GM19395 (cell line): ENCODE results near the gene PUS3.

Experiments
- ATAC-seq: cut with Tn5 transposase; IDR thresholded peaks from one replicate; pipeline ENCODE4 v1.9.1; 2021; ENCODE audit warnings: mild to moderate bottlenecking, moderate library complexity; ENCODE audit not compliant: unreplicated experiment

PUS3 gene, protein sequence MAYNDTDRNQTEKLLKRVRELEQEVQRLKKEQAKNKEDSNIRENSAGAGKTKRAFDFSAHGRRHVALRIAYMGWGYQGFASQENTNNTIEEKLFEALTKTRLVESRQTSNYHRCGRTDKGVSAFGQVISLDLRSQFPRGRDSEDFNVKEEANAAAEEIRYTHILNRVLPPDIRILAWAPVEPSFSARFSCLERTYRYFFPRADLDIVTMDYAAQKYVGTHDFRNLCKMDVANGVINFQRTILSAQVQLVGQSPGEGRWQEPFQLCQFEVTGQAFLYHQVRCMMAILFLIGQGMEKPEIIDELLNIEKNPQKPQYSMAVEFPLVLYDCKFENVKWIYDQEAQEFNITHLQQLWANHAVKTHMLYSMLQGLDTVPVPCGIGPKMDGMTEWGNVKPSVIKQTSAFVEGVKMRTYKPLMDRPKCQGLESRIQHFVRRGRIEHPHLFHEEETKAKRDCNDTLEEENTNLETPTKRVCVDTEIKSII

DNA sequence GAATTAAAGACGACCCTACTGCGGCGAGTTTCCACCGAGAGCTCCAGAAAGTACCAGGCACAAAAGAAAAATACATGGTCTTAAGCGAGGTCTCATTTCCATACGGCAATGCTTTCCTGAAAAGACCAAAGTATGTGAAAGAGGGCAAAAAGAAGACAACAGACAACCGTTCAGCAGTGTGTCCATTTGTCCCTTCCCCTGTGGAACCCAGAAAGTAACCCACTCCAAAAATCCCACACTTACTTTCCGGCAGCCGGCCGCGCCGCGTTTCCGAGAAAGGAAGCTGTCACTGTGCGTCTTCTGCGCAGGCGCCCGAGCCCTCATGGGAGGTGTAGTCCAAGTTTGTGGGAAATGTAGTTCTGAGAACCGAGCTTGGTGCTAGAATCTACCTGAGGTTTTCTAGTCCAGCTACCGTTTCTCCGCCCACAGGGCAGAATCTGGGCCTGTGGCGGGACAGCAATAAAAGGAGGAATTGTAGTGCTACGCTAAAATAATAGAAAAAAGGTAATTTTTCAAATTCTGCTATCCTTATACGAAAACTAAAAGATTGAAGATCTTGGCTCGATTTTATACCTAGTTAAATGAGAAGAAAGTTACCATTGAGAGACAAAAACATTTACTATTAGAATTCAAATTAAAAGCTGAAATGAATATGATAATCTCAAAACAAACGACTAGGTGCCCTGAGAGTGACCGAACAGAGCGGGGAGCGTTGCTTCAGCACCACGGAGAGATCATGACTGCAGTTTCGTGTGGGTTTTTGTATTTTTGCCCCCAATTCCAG, at the start of gene PUS3:
Gene PUS3, minus strand, starts transcription at position 280 of the 784 bp plus-strand sequence. CDS start 6,922 bp downstream, outside the sequence.
- ATAC-seq: peak; percentile 99

DNA sequence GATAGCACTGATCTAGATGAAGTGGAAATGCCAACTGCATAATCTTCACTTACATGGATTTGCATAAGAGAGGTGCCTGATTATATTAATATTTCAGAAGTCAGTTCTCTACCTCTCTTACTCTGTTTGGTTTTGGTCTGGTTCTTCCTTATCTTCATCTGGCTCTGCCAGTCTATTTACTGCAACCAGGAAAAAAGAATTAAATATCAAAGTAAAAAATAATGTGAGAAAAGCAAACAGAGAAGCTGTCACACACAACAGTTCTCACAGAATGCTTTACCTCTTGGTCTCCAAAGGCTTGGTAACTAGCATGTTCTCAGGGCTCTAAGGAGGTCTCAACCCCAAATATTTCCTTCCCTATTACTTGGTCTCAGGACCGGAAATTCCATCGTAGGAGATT, 49.6 kb upstream of the PUS3 start:
- ATAC-seq: no peak

DNA sequence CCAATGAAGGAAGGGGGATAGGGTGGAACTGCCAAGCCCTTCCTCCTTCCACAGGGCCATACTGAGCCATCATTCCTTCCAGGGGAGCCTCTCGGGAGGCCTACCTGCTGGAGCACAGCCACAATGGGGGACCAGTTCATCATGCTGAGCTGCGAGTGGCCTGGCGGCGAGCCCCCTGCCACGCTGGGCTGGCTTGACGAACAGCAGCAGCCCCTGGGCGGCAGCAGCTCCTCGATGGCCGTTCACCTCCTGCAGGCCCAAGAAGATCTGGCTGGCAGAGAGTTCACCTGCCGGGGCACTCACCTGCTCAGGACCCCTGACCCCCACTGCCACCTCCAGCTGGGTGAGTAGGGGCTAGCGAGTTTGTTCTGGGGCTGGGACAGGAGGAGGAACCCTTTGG, 48.7 kb upstream of the PUS3 start:
- ATAC-seq: no peak

DNA sequence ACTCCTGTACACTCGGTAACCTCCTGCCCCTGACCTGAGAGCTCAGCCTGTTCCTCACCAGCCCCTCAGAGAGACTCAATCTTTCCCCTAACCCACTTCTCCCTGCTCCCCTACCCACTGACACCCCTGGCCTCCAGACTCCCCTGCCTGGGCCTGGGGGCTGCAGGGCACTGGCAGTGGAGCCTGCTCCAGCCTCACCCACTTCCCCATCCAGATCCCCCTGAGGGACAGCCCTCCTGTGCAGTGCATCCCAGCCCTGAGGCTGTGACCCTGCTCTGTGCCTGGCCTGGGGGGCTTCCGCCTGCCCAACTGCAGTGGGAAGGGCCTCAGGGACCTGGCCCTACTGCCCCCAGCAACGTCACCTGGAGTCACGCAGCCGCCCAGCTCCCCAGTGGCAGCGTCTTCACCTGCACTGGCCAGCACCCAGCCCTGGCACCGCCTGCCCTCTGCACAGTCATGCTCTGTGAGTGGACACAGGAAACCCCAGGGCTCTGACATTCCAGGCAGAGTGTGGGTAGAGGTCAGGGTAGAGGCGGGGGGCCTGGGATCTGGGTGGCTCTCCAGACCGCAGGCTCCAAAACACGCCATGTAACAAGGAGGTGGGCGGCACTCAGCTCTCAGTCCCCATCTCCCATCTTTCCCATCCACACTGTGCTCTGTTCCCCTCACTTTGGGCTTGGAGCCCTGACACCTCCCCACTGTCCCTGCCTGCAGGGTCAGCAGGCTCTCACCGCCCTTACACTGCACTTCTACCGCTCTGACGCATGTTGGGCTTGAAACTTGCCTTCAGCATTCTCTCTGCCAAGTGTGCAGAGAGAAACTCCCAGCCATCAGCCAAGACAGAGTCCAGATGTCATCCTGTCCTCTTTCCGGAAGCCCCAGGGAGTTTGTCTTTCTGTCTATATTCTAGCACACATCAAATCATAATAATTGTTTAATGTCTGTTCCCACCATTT, 48.0 kb upstream of the PUS3 start:
- no peak for ATAC-seq

DNA sequence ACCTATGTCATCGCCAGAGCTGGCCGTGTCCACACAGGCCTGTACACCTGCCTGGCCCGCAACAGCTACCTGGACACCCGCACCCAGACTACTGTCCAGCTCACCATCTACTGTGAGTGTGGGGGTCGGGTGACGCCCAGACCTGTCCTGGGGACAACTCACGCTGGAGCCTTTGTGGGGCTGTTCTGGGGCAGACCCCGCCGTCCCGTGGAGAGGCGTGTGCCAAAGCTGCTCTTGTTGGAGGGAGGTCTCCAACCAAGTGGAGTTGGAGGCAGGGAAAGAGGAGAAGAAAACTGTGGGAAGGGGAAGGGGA, 47.1 kb upstream of the PUS3 start:
- ATAC-seq: no peak

DNA sequence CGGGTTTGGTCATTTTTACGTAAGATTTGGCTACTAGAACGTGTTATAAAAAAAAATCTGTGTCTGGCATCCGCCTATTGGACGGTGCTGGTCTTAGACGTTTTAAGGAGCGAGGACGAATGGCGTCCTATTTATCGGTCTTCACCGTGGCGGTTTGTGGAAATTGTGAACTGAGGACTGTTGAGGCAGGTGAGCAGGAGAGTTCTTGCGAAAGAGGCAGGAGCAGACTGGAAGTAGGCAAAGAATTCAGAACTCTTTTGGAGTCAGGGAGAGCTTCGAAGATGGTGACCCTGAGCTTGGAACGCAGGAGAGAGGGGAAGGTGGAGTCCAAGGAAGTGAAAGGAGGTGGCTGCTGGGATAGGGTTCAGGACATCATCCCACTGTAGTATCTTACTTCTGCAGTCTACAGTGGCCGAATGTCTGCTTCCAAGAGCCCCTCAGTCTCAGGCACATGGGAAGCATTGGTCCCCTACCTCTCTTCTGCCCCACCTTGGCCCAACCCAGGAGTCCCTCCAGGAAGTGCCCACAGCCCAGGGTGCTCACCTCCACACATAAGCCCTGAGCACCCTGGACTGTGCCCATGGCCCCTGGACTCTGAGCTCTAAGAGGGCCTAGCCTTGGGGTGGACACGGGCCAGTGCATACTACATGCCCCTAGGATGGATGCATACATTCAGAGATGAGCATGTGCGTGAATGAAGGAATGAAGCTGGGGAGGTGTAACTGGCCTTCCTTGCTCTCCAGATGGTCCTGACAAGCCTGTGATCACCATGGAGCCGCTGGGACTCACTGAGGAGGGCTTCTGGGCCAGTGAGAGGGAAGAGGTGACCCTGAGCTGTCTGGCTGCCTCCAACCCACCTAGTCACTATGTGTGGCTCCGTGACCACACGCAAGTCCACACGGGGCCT, 46.5 kb upstream of the PUS3 start:
- no peak for ATAC-seq

DNA sequence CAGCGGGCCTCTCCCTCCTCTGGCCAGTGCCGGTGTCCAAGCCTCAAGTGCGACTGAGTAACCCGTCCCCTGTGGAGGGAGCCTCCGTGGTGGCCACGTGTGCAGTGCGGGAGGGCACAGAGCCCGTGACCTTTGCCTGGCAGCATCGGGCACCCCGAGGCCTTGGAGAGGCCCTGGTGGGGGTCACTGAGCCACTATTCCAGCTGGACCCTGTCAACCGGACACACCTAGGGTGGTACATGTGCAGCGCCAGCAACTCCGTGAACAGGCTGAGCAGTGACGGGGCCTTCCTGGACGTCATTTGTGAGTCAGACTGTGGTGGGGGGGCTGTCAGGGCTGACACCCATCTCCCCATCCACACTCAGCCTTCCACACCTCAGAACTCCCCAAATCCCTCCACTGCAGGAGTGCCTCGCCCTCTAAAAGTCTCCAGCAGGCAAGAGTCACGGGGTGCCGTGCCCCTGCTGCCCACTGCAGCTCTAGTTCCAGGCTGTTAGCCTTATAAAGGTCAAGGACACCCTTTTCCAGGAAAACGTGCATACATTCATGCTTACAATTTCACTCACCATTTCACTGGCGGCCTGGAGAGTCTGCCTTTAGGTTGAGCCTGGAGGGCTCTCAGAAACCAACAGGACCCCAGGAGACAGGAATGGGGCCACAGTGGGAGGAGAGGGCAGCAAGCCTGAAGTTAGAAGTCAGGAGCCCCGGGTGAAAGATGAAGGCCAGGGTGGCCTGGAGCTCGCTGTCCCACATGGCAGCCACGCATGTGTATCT, 45.5 kb upstream of the PUS3 start:
- ATAC-seq: no peak

DNA sequence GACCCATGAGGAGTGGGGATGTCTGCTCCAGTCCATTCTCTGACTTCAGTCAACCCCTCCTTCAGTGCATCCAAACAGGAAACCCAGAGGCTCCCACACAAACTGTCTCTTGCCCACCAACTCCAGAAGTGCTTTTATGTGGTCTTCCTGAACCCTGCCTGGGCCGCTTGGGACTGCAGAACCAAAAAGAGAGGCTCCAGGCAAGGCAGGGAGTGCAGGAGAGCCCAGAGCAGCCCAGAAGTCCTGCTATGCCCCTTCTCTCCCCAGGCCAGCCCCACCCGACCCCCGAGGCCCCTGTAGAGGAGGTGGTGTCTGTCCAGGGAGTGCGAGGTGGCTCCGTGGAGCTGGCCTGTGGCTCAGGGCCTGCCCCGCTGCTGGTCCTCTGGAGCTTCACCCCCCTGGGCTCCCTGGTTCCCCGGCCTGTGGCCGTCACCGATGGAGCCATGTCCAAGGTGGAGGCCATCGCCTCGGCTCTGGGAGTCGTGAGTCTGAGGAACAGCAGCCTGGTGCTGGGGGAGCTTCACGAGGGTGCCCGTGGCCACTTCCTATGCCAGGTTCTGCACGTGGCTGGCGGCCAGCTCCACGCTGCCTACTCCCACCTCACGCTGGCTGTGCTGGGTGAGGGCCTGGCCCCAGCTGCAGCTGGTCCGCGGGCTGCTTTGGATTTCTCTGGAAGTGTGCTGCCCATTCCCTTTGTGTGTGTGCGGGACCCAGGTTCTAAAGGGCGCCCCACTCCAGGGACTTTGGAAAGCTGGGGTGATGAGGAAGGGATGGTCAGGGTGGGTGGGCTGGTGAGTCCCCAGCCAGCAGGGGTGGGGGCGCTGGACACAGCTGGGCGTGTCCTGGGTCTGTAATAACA, 44.6 kb upstream of the PUS3 start:
- no peak for ATAC-seq

DNA sequence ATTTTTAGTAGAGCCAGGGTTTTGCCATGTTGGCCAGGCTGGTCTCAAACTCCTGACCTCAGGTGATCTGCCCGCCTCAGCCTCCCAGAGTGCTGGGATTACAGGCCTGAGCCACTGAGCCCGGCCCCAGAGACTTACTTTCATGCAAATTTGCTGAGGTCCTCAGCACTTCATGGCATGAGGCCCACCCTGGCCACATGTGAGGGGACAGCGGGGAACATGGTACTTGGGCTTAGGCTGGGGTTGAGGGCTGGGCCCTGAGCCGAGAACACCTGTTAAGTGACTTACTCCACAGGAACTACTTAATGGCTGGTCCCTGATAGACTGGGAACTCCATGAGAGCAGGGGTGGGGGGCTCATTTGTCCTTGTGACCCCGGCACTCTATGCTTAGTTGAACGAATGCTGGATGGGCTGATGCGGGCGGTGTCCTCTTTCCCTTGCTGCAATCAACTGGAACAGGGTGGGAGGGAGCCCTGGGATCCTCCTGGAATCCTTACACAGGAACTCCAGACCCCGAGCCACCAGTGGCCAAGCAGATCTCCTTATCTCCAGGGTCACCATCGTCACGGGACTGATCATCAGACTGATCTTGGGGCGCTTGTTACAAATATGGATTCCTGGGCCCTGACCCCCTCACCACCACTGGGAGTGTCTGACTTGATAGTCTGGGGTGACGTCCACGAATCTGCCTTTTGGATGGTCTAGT, 43.9 kb upstream of the PUS3 start:
- ATAC-seq: no peak

DNA sequence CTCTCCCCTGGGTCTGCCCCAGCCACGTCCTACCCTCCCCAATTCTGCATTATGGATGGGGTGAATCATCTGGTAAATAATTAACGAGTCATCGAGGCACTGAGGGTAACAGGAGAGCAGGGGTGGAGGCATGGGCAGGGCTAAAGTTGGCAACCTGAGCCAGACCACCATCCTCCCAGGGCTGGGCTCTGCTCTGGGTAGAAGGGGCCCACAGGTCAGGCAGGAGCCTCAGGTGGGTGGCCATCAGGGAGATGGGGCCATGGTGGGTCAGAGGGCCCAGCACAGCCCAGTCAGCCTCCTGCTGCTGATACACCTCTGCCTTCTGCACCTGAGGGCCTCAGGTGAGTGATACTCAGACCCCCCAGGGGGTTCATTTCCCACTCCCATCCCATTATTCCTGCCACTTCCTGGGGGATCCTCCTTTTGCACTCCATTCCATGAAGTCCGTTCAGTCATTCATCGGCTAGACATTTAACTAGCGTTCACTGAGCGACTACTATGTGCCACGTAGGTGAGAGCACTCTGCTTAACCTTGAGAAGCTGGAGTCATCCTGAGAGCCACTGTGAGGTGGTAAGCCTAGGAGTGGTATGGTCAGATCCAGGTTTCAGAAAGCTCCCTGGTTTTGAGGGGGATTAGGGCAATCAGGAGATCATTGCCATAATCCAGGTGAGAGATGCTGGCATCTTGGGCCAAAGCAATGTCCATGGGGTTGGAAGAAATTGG, 43.0 kb upstream of the PUS3 start, which contains the start of gene VSIG10L2:
Gene VSIG10L2, plus strand, starts transcription at position 248 of the 724 bp plus-strand sequence. Its CDS starts 12 bp downstream, at position 260.
- ATAC-seq: no peak

DNA sequence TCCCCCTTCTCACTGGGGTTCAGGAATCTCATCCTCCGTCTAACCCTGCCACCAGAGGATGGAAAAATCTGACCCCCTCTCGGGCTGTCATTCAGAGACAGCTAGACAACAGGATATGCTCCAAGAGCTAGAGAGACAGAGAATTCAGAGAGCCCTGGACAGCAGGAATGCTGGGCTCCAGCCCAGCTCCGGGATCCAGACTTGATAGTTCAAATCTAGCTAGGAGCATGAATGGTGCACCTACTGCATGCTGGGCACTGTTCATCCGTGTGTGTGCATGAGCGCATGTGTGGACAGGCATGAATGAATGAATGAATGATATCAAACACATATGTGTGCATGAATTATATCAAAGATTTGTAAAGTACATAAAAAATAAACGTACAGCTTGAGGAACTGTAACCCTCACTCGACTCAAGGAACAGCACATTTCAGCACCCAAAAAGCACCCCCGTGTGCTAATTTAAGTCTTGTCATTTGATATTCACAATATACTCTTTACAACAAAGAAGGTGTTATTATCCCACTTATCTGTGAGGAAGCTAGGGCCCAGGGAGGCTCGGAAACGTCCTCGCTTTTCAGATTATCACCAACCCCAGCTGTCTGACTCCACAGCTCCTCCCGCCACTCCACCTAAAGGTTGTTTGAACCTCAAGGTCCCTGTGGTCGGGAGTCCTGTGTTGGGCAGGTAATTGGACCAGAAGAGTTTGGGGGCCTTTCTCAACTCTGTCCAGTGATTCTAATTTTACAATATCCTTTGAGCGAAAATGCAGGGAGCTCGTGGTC, 42.2 kb upstream of the PUS3 start:
- ATAC-seq: no peak

DNA sequence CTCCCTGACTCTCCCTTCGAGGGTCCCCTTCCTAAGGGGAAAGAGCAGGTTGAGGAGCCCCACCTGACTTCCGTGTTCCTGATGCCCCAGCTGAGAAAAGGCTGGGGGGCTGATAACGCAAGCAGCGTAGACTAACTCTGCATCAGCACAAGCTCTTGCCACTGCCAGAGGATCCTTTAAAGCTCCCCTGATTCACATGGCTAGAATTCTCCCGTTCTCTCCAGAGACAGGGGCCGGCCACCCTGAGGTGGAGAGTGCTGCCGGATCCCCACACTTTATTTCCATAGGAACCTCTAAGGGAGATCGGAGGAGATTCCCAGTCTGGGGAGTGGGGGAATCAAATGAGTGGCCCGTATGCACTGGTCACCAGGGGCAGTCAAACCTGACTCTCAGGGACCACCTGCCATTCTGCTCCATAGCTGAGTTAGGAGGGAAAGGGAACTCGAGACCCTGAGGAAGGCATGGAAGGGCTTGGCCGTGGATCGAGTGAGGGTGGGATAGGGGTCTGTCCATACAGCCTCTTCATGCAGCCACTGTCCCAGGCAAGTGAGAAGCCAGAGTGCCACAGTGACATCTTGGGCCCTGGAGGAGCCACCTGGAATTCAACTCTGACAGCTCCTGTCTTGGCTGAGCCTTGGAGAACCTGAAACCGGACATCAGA, 41.5 kb upstream of the PUS3 start:
- no peak for ATAC-seq

DNA sequence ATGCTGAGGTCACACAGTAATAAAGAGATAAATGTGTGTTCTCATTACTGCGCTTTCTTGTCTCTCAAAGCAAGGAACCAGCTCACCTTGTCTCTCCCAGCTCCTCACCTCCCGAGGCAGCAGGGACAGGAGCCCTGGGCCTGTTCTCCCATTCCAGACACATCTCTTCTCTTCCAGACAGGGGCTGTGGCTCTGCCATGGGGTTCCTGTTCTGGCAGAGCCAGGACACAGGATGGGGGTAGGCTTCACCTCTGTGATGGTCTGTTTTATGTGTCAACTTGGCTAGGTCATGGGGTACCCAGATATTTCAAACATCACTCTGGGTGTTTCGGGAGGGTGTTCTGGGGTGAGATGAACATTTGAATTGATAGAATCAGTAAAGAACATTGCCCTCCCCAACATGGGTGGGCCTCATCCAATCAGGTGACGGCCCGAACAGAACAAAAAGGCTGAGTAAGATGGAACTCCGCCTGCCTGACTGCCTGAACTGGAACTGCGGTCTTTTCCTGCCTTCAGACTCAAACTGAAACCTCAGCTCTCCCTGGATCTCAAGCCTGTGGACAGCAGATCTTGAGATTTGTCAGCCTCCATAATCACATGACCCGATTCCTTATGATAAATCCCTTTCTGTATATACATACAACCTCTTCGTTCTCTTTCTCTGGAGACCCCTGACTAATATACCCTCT, 40.8 kb upstream of the PUS3 start:
- ATAC-seq: no peak

DNA sequence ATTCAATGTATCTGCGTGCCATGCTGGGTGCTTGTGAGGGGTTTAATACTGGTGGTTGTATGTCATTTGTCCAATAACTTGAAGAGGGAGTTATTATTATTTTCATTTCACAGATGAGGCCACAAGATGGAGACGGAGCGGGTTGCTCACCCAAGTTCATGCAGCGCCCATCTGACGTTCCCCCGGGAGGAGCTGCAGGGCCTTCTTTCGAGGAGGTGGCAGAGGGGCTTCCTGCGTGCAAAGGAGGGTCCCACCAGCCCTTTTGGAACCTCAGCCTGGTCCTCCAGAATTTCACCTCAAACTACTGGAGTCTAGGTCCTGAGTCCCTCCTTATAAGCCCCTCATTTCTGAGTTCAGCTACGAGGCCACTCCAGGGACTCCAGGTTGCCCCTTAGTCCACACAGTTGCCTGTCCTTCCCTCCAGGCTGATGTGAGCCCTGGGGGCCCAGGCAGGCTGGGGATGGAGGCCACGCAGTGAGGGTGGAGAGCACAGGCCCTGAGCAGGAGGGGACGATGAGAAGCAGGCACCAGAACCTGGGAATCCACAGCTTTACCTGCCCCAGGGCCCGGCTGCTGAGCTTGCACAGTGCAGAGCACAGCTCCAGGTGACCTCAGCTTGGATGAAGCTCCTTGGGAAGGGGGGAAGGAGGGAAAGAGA, 39.9 kb upstream of the PUS3 start:
- no peak for ATAC-seq
